HepG2 (cell line): ENCODE results near the gene ASB3. TPM values are rescaled to one million over a fixed set of nuclear protein-coding genes. Genes with fewer than 3 reads are reported as not detected.

Experiments used
- ATAC-seq: fragments of 200-7000 bp; cut with Tn5 transposase; 3 replicates; pipeline ENCODE4 v1.9.1; 2020; ENCODE audit warnings: mild to moderate bottlenecking, moderate library complexity
- BruUV-seq: library from RNA; stranded (reverse); fragments of 400-500 nt; replicated peaks from 2 replicates; lab custom pipeline; 2021; lab: Mats Ljungman, UMichigan
- CTCF ChIA-PET: fragments of 300-600 bp; formaldehyde crosslinking; extraction: SDS; loops from one replicate; lab custom pipeline; 2021; ENCODE audit warnings: low total read pairs, inconsistent platforms, low intra/inter-chr PET ratio; lab: Yijun Ruan, JAX
- POLR2A ChIA-PET: fragments of 350-600 bp; sonication (Branson Sonifier 250); formaldehyde crosslinking; loops from one replicate; lab custom pipeline; 2020; ENCODE audit warnings: antibody characterized with exemption, inconsistent platforms; lab: Yijun Ruan, JAX
- DNase-seq: peaks from one replicate; pipeline ENCODE4 v3.0.0-alpha.2; 2015; ENCODE audit warnings: low spot score
- FAIRE-seq: peaks from 3 replicates; lab custom pipeline; 2011; peaks lifted over from hg19 to GRCh38; lab: Jason Lieb, UNC
- H2AFZ ChIP-seq: one replicate; pipeline ENCODE4 v1.6.1; 2011; ENCODE audit warnings: low read length, inconsistent platforms
- H3K27ac ChIP-seq: fragments of 300-600 bp; 3 replicates; pipeline ENCODE4 v1.8.0; 2011; ENCODE audit warnings: mixed run types, mild to moderate bottlenecking, mixed read lengths, low read length, inconsistent platforms; ENCODE audit not compliant: insufficient read depth; ENCODE audit errors: extremely low read length
- H3K27me3 ChIP-seq, 2 experiments: fragments of 200-600 bp in 1 of 2; 2 replicates in 1 of 2; 3 replicates in 1 of 2; pipeline versions ENCODE4 v1.6.0 to v1.8.0; 2011; ENCODE audit warnings: low read length in 2 of 2, mild to moderate bottlenecking in 2 of 2, moderate library complexity in 2 of 2, inconsistent platforms in 1 of 2; ENCODE audit not compliant: insufficient read depth in 2 of 2, control insufficient read depth in 1 of 2
- H3K36me3 ChIP-seq, 2 experiments: fragments of 200-600 bp in 1 of 2; replicated peaks in 1 of 2; 2 replicates in 1 of 2; 3 replicates in 1 of 2; pipeline versions ENCODE4 v1.5.1 to v1.8.0; 2011; ENCODE audit warnings: low read length in 2 of 2, inconsistent platforms in 1 of 2; ENCODE audit not compliant: insufficient read depth in 2 of 2, control insufficient read depth in 1 of 2
- H3K4me1 ChIP-seq: 2 replicates; pipeline ENCODE4 v1.5.1; 2012; ENCODE audit warnings: low read length, inconsistent platforms; ENCODE audit not compliant: insufficient read depth
- H3K4me2 ChIP-seq: 2 replicates; pipeline ENCODE4 v1.6.0; 2011; ENCODE audit warnings: low read depth, low read length, inconsistent platforms
- H3K4me3 ChIP-seq, 3 experiments: fragments of 200-600 bp in 1 of 3; sonication (generic), shearing (Covaris generic) in 1 of 3; replicated peaks in 1 of 3; 2 replicates each; pipeline ENCODE4 v1.5.1; 2011 to 2016; ENCODE audit warnings: low read length in 3 of 3, inconsistent platforms in 2 of 3, low read depth in 2 of 3, mild to moderate bottlenecking in 2 of 3, control low read depth in 1 of 3, mixed read lengths in 1 of 3; ENCODE audit not compliant: insufficient read depth in 1 of 3
- H3K79me2 ChIP-seq: one replicate; pipeline ENCODE4 v1.6.1; 2011; ENCODE audit warnings: low read length, inconsistent platforms; ENCODE audit not compliant: insufficient read depth
- H3K9ac ChIP-seq: 2 replicates; pipeline ENCODE4 v1.6.0; 2011; ENCODE audit warnings: mild to moderate bottlenecking, low read depth, low read length, inconsistent platforms; ENCODE audit not compliant: insufficient read depth
- H3K9me3 ChIP-seq: 2 replicates; pipeline ENCODE4 v1.5.1; 2012; ENCODE audit warnings: mild to moderate bottlenecking, low read length
- H4K20me1 ChIP-seq: 2 replicates; pipeline ENCODE4 v1.6.0; 2011; ENCODE audit warnings: inconsistent platforms, mild to moderate bottlenecking, low read length, moderate library complexity; ENCODE audit not compliant: insufficient read depth
- HNF4G ChIP-seq, 2 experiments: sonication (generic) in 1 of 2; formaldehyde crosslinking in 1 of 2; IDR thresholded peaks; 2 replicates each; pipeline versions ENCODE4 v1.4.0 to v1.6.1; 2011 to 2020; ENCODE audit warnings: borderline replicate concordance in 2 of 2, low read depth in 2 of 2, mild to moderate bottlenecking in 2 of 2, low read length in 1 of 2, missing genetic modification reagents in 1 of 2, moderate library complexity in 1 of 2
- MAFK ChIP-seq, 2 experiments: IDR thresholded peaks in 1 of 2; conservative IDR thresholded peaks in 1 of 2; 2 replicates each; pipeline ENCODE4 v1.6.1; 2011; ENCODE audit warnings: improper control_type of control experiment in 2 of 2, low read length in 2 of 2
- MTA3 ChIP-seq: sonication (generic); formaldehyde crosslinking; IDR thresholded peaks from 2 replicates; pipeline ENCODE4 v1.4.0; 2020; ENCODE audit warnings: missing genetic modification reagents
- MYPOP ChIP-seq: sonication (generic); formaldehyde crosslinking; IDR thresholded peaks from 2 replicates; pipeline ENCODE4 v1.8.1; 2023; ENCODE audit warnings: mild to moderate bottlenecking, moderate library complexity, missing genetic modification reagents
- NFE2 ChIP-seq: sonication (generic); formaldehyde crosslinking; IDR thresholded peaks from 2 replicates; pipeline ENCODE4 v1.4.0; 2020; ENCODE audit warnings: missing genetic modification reagents
- NFE2L2 ChIP-seq: fragments of 150-350 bp; IDR thresholded peaks from 2 replicates; pipeline ENCODE4 v1.6.1; 2014; ENCODE audit warnings: low read length
- TGIF2 ChIP-seq: IDR thresholded peaks from 2 replicates; pipeline ENCODE4 v1.6.1; 2016; ENCODE audit warnings: control low read depth, missing compliant biosample characterization
- ZBTB20 ChIP-seq: sonication (generic); formaldehyde crosslinking; IDR thresholded peaks from 2 replicates; pipeline ENCODE4 v1.8.1; 2023; ENCODE audit warnings: missing genetic modification reagents, low read depth, mild to moderate bottlenecking, borderline replicate concordance
- WGBS: methylation state at CpG from one replicate; pipeline ENCODE4 v1.1.6; 2017; ENCODE audit warnings: low lambda C conversion rate; 5-methylcytosine and 5-hydroxymethylcytosine counted together
- in situ Hi-C: cut with HindIII; loops from 2 replicates; pipeline ENCODE4 v1.10.0; 2017; ENCODE audit warnings: low pct_unique_long_range_greater_than_20kb; ENCODE audit not compliant: extremely low pct_ligation_motif_present
- intact Hi-C: fragments of 100-400 bp; cut with micrococcal nuclease; formaldehyde crosslinking; loops from one replicate; pipeline ENCODE4 v1.10.0; 2022; ENCODE audit not compliant: unreplicated experiment
- polyA plus RNA-seq, 8 experiments: library from polyadenylated mRNA; depleted of rRNA in 3 of 8; stranded (reverse) in 7 of 8; unstranded in 1 of 8; fragments of >200 nt; fragmentation: Illumina TruSeq in 4 of 8; extraction: Trizol in 4 of 8; gene quantifications; 2 replicates each; pipeline versions ENCODE4 v1.2.1 to v1.2.3, GENCODE V29; 2011 to 2016; ENCODE audit warnings: low read depth in 4 of 8, missing spikeins in 1 of 8, mixed read lengths in 1 of 8; ENCODE audit not compliant: insufficient read depth in 1 of 8
- total RNA-seq, 5 experiments: library from RNA; depleted of rRNA; stranded (reverse); fragments of >200 nt; fragmentation: Illumina TruSeq; extraction: Trizol; gene quantifications; 2 replicates each; pipeline ENCODE4 v1.2.3, GENCODE V29; 2016; ENCODE audit warnings: low read depth in 1 of 5

Gene ASB3
- total and polyA plus RNA-seq, 2 of the 13 experiments (the other 11 are each of a cell fraction or from before 2014, with no cell fraction given), result 40.1 to 41.8 TPM

GRCh38 chr2:53777134-53777533 is 9.6 kb downstream of the ASB3 start (continued):
- TF ChIP-seq HNF4G (IDR thresholded peaks at IDR 0.05; ENCODE audit: borderline replicate concordance, low read depth, low read length) (no peak), HNF4G (CRISPR knock-in tag; IDR thresholded peaks at IDR 0.05; ENCODE audit: borderline replicate concordance, low read depth) (no peak), MYPOP (no peak), ZBTB20 (CRISPR knock-in tag) (no peak), TGIF2 (CRISPR knock-in tag) (no peak)

GRCh38 chr2:53770264-53770663 is 16.5 kb downstream of the ASB3 start:
- FAIRE-seq, result no peak
- TF ChIP-seq MAFK (conservative IDR thresholded peaks at IDR 0.05 in 1 of 2, IDR thresholded peaks at IDR 0.05 in 1 of 2; ENCODE audit: low read length in 2 of 2) (peak in 1 of 2 experiments; percentile 3; a peak in 1 of 4 replicates), MTA3 (no peak), NFE2L2 (peak; percentile 72; the same call in 1 of the 2 replicates), NFE2 (peak; percentile 30; the same call in 1 of the 2 replicates)
- TF ChIP-seq, all 625 proteins: peak for 3
- Histone ChIP-seq H3K4me1 (peaks cover 36% of the 10 kb centered on the region), H3K27me3 (no peaks in the 10 kb centered on the region; a peak in 1 of 5 replicates), H2AFZ (no peak overlapping the region), H3K27ac (no peak overlapping the region), H3K79me2 (peaks cover 58% of the 10 kb centered on the region), H3K4me3 (no peak overlapping the region), H4K20me1 (no peaks in the 10 kb centered on the region; the same call in none of the 2 replicates), H3K4me2 (no peak overlapping the region), H3K9me3 (no peaks in the 10 kb centered on the region), H3K9ac (no peak overlapping the region), H3K36me3 (peaks cover 0 to 8% of the 10 kb centered on the region in 2 experiments; a peak in 3 of 5 replicates)
- intact Hi-C loops, result no loop called here
- 78% methylated on average over 4 of the region's 4 CpGs for WGBS
- BruUV-seq, result no TSS peak
- ATAC-seq, result no peak
- no peak for DNase-seq
- in situ Hi-C loops, result no loop called here
- ChIA-PET POLR2A (interaction anchor here (7.0 kb wide), 1 partner anchor 16 kb away, joined by 53 read pairs; the partner anchor contains the start of genes ASB3 and ERLEC1), CTCF (no interaction called here)
